HG03558 (cell line): ENCODE data around the gene ARHGEF12.

Source experiments
- ATAC-seq: cut with Tn5 transposase; IDR thresholded peaks from one replicate; pipeline ENCODE4 v1.9.1; 2021; ENCODE audit warnings: moderate number of reproducible peaks; ENCODE audit not compliant: unreplicated experiment; ENCODE audit errors: extremely low read depth

Gene ARHGEF12

DNA sequence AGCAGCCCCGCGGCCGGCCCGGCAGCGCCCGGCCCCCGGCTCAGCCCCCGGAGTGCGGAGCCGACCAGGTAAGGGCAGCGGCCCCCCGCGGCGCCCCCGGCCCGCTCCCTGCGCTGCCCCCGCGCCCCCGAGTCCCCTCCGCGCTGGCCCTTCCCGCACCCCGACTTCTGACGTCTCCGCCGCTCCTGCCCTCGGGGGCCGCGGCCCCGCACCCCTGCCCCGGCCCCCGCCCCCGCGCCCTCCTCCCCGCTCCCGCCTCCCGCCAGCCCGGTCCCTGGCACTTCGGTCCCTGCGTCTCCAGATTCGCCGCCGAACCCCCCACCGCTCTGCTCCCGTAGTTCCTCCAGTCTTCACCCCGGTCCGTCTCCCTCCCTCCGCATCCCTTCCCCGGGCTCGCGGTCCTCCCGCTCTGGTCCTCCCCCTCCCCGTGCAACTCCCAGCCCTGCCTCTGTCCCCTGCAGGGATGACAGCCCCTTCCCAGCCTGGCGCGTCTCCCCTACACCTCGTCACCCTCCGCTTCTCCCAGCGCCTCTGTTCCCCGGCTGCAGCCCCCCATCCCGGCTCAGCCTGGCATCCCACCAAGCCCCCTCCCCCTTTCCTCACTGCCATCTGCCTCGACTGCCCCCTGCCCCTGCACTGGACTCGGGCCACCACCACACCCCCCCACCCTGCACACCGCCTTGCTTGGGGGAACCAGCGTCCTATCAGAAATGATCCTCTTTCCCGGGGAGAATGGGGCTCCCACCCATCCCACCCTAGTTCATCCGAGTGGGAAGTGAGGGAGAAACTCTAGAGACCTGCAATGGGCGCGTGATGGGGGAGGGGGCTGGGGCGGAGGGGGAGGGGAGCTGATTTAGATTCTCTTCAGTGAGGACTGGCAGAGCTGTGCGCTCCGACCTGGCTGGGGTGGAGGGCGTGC lies 175.9 kb downstream of the ARHGEF12 start:
- no peak for ATAC-seq

DNA sequence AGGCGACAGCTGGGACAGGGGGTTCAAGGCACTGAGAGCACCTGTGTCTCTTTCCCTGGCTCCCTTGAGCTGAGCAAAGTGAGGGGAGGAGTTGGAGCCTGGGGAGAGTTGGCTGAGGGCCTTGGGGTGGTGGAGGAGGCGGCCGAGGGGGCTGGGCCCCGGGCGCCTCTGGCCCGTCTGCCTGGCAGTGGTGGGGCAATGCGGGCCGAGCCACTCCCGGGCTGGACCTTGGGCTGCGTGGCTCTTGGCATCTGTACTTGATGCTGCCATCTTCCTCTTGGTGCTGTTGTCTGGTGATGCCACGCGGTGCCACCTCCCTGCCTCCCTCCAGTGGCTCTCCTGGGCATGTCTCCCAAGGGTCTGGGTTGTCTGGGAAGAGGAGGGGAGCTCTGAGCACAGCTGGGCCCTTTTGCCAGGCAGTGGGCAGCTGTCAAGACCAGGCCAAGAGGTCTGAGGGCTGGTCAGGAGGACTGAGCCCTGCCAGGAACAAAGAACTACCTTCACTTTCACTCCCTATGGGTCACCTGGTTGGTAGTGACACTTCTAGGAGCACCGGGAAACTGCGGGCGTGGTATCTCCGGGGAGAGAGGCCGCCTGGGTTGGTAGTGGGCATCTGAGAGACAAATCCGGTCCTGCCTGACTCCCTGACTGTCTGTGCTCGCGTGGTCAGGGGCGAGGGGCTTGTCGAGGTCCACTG lies 176.7 kb downstream of the ARHGEF12 start:
- ATAC-seq: no peak

DNA sequence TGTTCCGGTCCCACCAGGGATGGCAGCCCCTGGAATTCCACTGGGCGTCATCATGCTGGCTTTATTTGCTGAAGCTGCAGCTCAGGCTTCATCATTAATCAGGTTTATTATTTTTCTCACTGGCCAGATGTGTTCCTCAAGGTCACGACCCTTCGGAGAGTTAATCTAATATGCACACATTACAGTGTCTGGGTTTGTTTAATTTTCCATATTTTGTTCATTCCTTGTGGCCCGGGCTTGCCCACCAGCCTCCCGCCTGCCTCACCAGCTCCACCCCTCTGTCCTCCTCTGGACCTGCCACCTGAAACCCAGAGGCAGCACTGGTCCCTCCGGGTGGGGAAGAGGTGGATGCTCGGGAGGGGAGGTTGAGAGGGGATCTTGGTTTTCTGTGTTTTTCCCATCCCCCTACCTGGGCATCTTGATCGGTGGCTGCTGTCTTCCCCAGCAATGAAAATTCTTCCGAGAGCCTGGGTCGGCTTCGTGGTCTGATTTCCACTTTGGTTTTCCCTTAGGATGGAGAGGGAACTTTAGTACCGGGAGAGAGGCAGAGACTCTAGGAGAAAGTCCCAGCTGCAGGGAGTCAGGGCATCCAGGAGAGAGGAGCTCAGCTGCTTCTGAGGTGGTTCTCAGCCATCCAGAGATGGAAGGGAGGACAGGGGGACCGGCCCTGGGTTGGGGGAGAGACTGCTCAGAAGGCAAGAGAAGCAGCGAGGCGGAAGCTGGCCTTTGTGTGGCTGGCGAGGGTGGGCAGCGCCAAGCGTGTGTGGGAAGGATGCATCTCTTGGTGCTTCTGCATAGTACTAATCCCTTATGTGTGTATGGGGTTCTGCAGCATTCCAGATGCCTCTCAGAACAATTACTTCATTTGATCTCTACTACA lies 177.5 kb downstream of the ARHGEF12 start:
- ATAC-seq: no peak

DNA sequence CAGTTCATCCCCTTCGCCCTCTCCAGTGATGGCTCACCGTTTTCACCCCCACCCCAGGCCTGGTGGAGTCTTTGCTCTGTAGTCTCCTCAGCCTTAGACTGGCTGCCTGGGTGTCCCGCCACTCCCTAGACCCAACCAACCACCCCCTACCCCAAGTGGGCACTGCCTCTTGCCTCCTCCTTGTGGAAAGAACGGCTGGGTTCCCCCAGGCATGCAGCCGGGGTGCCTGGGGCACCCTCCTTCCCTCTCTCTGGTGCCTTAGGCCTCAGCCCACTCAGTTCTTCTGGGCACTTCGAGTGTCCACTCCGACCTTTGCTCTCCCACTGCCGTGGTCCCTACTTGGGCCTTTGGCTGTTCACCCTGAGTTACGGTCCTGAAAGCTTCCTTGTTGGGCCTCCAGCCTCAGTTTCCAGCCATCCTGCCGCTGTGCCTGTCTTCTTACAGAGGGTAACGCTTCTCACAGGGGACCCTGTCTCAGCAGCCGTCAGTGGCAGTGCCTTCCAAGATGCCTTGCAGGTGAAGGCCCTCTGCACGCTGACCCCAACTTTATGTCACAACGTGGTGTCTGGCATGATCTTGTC lies 178.4 kb downstream of the ARHGEF12 start:
- no peak for ATAC-seq

DNA sequence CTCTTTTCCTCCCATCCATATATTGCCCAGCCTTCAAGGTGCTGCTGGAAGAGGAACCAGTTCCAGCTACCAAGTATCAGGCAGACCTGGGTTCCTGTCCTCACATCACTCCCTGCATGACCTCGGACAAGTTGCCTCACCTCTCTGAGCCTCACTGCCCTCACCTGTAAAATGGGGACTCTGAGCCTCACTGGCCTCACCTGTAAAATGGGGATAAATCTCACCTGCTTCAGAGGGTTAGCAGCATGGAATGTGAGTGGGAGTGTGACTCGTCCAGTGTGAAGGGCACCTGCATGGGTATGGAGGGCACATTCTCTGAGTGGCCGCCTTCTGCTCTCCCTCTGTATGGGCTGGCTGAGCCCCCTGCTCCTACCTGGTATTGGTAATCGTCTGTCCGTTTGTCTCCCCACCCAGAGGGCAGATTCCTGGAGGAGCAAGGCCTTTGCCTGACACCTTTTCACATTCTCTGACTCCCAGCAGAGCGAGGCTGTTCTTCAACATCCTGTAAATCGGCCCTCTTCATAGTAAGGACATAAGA lies 179.0 kb downstream of the ARHGEF12 start:
- no peak for ATAC-seq

DNA sequence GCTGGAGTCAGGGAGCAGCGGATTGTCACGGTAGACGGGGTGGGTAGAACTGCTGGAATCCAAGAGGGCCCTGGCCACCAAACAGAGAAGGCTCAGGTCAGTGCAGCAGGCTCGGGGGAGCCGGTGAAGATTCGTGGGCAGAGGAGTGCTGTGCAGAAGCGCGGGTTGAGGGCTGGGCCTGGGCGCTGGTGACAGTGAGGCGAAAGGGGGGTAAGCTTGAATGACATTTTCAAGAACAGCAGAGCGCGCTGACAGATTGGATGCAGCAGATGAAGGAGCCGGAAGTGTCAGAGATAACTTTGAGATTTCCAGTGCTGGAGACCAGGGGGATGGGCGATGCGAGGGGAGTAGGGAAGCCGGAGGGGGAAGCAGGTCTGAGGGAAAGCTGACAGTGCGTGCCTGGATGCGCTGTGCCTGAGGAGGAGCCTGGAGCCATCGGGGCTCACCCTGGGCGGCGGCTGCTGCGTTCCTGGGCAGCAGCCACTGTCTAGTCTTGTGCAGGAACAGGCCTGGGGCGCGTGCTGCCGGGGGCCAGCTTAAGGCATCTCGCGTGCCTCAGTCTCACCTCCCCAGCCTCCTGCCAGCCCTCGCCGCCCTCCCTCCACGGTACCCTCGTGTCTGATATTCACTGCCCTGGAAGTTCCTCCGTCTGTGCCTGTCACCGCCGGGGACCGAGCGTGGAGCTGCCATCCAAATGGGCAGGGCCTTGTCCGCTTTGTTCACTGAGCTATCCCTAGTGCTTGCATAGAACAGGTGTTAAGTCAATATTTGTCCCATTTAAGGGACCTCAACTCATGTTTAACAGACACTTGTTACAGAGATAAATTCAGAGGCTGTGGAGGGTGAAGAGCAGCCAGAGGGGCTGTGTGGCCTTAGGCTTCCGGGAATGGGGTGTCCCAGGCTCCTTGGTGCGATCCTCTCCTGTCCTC lies 180.5 kb downstream of the ARHGEF12 start:
- ATAC-seq: no peak

DNA sequence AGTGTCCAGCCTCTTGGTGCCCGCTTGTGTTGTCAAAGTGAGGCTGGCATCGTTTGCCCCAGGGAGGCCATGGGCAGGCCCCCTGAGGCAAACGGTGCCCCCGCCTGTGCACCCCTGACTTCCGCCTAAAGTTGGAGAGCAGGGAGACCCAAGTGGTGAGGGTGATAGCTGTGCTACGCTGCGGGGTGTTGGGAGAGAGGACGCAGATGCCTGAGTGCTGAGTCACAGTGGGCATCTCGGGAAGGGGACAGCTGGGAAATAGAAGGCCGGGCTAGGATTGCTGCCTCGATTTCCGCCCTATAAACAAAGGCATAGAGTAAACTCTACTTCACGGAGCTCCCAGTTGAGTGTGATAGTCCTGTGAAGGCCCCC lies 181.2 kb downstream of the ARHGEF12 start:
- ATAC-seq: no peak

DNA sequence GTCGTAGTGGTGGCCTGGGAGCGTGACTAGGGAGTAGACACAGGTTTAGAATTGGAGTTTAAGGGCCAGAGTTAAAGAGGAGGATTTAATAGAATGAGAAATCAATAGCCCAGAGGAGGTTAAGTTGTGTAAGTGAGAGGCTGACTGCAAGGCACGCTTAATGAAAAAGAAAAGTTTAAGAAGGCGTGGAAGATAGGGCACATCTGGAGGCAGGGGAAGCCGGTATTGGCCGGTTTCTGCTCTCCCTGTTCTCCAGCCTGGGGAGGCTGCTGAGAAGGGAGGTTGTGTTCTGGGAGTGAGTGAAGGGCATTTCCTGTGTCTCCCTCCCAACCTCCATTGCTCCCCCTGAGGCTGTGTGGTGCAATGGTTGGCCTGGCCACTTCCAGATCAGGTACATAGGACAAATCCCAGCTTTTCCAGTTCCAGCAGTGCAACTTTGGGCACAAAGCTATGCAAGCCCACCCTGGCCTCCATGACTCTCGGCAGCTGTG lies 181.6 kb downstream of the ARHGEF12 start:
- no peak for ATAC-seq

DNA sequence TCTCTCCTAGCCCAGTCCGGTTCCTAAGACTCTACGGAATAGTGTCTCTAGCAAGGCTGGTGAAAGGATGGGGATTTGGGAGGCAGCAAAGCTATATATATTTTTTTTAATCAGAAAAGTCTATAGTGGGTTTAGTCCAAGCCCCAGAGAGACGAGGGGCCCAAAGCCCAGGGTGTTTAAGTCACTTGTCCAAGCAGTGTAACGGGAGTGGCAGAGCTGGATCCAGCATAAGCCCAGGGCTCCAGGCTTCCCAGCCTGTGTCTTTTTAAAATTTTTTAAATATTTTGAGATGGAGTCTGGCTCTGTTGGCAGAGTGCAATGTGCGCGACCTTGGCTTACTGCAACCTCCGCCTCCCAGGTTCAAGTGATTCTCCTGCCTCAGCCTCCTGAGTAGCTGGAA lies 182.1 kb downstream of the ARHGEF12 start:
- no peak for ATAC-seq

DNA sequence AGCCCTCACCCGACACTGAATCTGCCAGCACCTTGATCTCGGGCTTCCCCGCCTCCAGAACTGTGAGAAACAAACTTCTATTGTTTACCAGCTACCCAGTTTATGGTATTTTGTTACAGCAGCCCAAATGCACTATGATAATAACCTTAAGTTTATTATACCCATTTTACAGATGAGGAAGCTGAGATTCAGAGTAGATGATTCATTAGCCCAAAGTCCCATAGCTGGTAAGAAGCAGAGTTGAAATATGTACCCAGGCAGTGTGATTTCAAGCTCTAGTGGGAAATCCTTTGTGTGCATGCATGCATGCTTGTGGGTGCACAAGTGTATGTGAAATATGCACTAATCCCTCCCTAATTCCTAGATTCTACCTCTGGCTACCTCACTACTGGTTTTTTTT lies 183.3 kb downstream of the ARHGEF12 start:
- ATAC-seq: no peak

DNA sequence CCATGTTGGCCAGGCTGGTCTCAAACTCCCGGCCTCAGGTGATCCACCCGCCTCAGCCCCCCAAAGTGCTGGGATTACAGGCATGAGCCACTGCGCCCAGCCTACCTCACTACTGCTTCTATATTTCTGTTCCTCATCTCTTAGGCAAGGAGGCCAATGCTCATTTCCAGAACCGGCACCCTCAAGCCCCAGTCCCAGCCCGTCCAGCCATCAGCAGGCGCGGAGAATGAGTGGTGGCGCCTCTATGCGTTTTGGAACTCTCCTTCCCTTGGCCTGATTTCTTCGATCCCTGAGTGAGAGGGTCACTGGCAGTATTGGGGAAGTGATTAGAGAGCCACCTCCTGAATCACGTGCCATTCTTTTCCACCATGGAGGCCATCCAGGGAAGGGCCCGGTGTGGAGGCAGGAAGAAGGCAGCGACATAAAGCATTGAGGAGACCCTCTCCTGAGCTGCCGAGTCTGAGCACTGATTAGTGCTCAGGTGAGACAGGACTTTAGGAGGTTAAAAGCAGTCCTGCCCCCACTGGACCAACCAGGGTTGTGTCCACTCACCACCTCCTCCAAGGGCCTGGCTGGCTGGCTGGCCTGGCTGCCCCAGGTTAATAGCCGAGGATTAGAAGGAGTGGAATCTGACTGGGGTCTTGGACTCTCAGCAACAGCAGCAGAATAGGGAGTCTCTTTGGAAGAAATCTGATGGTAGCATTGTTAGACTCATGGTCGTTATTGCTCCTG lies 184.0 kb downstream of the ARHGEF12 start:
- ATAC-seq: no peak

DNA sequence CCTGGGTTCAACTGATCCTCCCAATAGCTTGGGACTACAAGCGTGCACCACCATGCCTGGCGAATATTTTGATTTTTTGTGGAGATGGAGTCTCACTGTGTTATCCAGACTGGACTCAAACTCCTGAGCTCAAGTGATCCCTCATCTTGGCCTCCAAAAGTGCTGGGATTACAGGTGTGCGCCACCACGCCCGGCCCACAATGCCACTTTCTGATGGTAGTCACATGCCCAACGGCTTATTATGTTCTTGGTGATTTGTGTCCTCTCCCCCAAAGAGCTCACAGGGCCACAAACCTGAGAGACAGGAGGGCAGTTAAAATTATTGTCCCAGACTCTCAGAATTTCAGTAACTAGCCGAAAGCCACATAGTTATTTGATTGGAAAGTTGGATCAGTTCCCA lies 185.0 kb downstream of the ARHGEF12 start:
- no peak for ATAC-seq

DNA sequence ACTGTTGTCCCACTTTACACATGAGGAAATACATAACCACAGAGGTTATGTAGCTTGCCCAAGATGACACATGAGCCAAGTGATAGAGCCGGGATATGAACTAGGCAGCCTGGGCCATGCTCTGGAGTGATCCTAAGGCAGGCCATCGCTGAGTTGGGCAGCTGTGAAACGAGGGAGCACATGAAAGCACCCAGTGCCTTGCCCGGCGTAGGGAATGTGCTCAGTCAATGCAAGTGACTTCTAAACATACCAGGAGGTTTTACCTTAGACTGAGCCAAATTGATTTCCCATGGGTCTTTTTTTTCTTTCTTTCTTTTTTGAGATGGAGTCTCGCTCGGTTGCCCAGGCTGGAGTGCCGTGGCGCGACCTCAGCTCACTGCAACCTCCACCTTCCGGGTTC lies 185.8 kb downstream of the ARHGEF12 start:
- ATAC-seq: no peak

DNA sequence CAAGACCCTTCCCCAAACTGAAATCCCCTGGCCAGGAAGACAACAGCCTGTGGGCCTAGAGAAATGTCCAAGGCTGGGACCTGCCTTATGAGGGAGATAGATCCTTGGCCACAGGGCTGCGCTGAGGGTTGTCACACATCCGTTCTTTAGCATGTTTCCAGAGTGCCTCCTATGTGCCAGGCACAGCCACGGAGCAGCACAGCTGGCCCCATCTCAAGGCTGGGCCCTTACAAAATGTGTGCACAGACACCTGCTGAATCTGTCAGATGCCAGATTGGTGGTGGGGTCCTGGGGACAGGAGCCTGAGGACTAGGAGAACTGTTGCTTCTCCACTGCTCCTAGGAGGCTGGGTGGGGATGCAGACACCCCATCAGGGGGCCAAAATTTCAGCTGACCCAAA lies 186.5 kb downstream of the ARHGEF12 start:
- no peak for ATAC-seq

DNA sequence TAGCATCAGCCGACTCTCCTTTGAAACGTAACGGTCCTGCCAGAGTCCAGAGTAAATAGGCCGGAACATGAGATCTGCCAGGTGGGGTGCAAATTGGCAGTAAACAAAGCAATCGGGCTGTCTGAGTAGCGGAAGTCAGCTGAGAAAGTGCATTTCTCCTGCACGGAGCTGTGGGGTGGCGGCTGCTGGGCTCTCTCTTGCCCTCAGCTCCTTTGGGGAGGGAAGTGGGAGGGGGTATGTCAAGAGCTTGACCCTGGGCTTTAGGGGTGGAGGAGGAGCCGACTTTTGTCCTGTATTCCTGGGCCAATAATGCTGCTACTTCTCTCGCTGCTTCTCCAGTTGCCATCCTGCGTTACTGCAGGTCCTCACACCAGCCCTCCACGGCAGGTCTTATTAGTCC lies 187.0 kb downstream of the ARHGEF12 start:
- no peak for ATAC-seq

DNA sequence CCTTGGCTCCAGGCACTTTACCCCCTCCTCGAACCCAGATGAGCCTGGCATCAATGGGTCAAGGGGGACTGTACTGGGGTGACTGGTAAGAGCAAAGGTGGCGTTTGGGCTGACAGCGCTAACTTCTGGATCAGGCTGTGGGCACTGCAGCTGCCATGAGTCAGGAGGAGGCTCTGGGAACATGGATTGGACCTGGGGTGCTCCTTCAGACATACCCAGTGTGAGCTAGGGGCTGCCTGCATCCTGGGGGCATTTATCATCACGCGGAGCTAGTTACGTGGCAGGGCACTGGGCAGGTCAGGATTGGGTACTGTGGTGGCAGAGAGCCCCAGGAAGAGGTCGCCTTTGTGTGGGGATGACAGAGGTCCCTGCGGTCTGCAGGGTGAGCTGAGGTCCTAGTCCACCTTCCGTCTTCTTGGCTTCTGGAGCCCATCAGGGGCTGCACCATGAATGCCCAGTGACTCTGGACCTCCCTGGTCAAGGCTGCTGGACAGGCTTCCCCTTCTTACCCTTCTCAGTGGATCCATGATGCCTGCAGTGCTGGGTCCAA lies 188.4 kb downstream of the ARHGEF12 start:
- no peak for ATAC-seq

DNA sequence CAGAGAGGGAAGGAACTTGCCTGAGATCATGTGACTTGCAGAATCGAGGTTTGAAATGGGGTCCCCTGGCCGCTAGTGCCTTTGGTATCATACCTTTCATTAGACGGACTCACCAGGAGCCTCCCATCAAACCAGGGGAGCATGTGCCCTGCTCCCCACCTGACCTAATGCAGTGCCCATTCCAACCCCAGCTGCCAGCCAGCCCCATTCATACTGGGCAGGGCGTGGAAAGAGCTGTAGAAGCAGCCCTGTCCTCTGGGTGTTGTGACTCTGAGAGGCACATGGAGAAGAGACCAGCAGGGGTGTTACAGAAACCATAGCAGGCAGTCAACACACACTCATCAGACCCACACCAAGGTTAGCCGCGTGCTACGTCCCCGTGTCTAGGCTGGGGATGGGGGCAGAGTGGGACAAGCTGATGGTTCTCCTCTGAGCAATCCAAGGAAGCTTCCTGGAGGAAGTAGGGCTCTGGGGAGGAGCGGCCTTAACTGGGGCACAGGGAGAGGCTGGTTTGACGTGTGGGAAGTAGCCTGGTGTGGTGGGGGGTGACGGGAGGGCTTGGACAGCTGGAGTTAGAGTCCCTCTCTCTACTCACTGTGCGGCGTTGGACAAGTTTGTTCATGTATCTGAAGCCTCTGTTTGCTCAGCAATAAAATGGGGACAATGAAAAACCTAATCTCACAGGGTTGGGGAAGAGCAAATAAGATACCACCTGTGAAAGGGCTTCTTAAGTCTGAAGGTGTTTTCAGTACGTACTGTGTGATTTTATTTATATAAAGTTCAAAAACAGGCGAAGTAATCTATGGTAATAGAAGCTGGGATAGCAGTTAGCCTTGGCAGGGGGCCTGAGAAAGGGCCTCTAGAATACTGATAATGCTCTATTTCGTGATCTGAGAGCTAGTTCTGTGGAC lies 189.3 kb downstream of the ARHGEF12 start:
- no peak for ATAC-seq
